Activated B cell treated with CpG ODN at 0.5 μM for 24 hours (primary cell): ENCODE measurements around the gene IL22. TPM values are rescaled to one million over a fixed set of nuclear protein-coding genes. Genes with fewer than 3 reads are reported as not detected.
"Not testable (repeated sequence)": the region's sequence is repeated elsewhere in the genome, so short reads cannot be mapped to it uniquely, and the experiment has no call there.

Source experiments
- ATAC-seq: fragments of 200-7000 bp; cut with Tn5 transposase; one replicate; pipeline ENCODE4 v1.10.0; 2021; ENCODE audit warnings: low read depth, mild to moderate bottlenecking, moderate library complexity
- CTCF ChIA-PET: fragments of 350-600 bp; sonication (Branson Sonifier 250); formaldehyde crosslinking; loops from one replicate; lab custom pipeline; 2021; ENCODE audit warnings: antibody characterized with exemption; lab: Charles Lee
- POLR2A ChIA-PET: fragments of 350-600 bp; sonication (Branson Sonifier 250); formaldehyde crosslinking; loops from one replicate; lab custom pipeline; 2021; ENCODE audit warnings: antibody characterized with exemption; lab: Charles Lee
- DNase-seq: peaks from one replicate; pipeline ENCODE4 v3.0.0; 2022
- H3K27ac Mint-ChIP-seq: one replicate; pipeline ENCODE4 v1.8.0; 2020; ENCODE audit warnings: mixed read lengths
- H3K27me3 Mint-ChIP-seq: one replicate; pipeline ENCODE4 v1.8.0; 2021; ENCODE audit warnings: mixed read lengths
- H3K36me3 Mint-ChIP-seq: one replicate; pipeline ENCODE4 v1.8.0; 2021; ENCODE audit warnings: low read depth, mixed read lengths
- H3K4me1 Mint-ChIP-seq: one replicate; pipeline ENCODE4 v1.8.0; 2021; ENCODE audit warnings: mixed read lengths
- H3K4me3 Mint-ChIP-seq: one replicate; pipeline ENCODE4 v1.8.0; 2020; ENCODE audit warnings: mild to moderate bottlenecking, mixed read lengths
- H3K9me3 Mint-ChIP-seq: one replicate; pipeline ENCODE4 v1.8.0; 2020; ENCODE audit warnings: mixed read lengths
- CTCF ChIP-seq: fragments of 200-600 bp; IDR thresholded peaks from one replicate; pipeline ENCODE4 v1.8.0; 2022; ENCODE audit warnings: antibody characterized with exemption, mild to moderate bottlenecking
- intact Hi-C: fragments of 100-400 bp; cut with micrococcal nuclease; formaldehyde crosslinking; loops from one replicate; pipeline ENCODE4 v1.15.1; 2024
- total RNA-seq: library from RNA; stranded (reverse); gene quantifications from 2 replicates; pipeline ENCODE4 v1.2.3, GENCODE V29; 2022

IL22 gene
- total RNA-seq, 1 donor from 2014 or later = not detected

- POLR2A ChIA-PET = interaction anchor here (0.6 kb wide), 1 partner anchor 45 kb away, joined by 5 read pairs; no protein-coding TSS in a partner anchor
- H3K9me3 Mint-ChIP-seq = no peaks in the 10 kb centered on the region
These were observed 31.9 kb downstream of the IL22 start for GRCh38 chr12:68221497-68221896.

GRCh38 chr12:68210875-68211274, 42.5 kb downstream of the IL22 start:
- Mint-ChIP-seq H3K36me3 (no peaks in the 10 kb centered on the region), H3K27me3 (peaks cover 13% of the 10 kb centered on the region), H3K4me1 (no peaks in the 10 kb centered on the region), H3K27ac (no peak overlapping the region), H3K9me3 (no peaks in the 10 kb centered on the region), H3K4me3 (no peak overlapping the region)
- ATAC-seq (no peak), DNase-seq (no peak)
- POLR2A ChIA-PET = no interaction called here
- TF ChIP-seq CTCF = no peak
- intact Hi-C loops = no loop called here
- CTCF ChIA-PET = no interaction called here

More at GRCh38 chr12:68221497-68221896, 31.9 kb downstream of the IL22 start:
- TF ChIP-seq CTCF = no peak
- intact Hi-C loops = loop anchor here (5.0 kb wide), 1 partner anchor 586 kb away; the partner anchor contains the start of gene MDM2
- CTCF ChIA-PET = interaction anchor here (4.9 kb wide), 1 partner anchor 95 kb away, joined by 96 read pairs; no protein-coding TSS in a partner anchor
- ATAC-seq (no peak), DNase-seq (no peak)
- Mint-ChIP-seq H3K36me3 (no peaks in the 10 kb centered on the region), H3K27ac (no peak overlapping the region), H3K4me3 (no peak overlapping the region), H3K4me1 (peaks cover 5% of the 10 kb centered on the region), H3K27me3 (peaks cover 6% of the 10 kb centered on the region)

GRCh38 chr12:68209048-68209728, 44.2 kb downstream of the IL22 start:
- H3K4me3 Mint-ChIP-seq, intact Hi-C loops, POLR2A ChIA-PET, CTCF ChIA-PET, H3K27ac Mint-ChIP-seq, H3K4me1 Mint-ChIP-seq, H3K9me3 Mint-ChIP-seq, H3K36me3 Mint-ChIP-seq, ATAC-seq, DNase-seq: not testable (repeated sequence)
- H3K27me3 Mint-ChIP-seq = peaks cover 13% of the 10 kb centered on the region

- H3K27me3 Mint-ChIP-seq = peaks cover 11% of the 10 kb centered on the region
- H3K27ac Mint-ChIP-seq = no peak overlapping the region
- ChIA-PET POLR2A (no interaction called here), CTCF (no interaction called here)
- H3K9me3 Mint-ChIP-seq = no peaks in the 10 kb centered on the region
- intact Hi-C loops = no loop called here
- no peak for ATAC-seq
- H3K36me3 Mint-ChIP-seq = no peaks in the 10 kb centered on the region
- TF ChIP-seq CTCF = no peak
- no peaks in the 10 kb centered on the region for H3K4me1 Mint-ChIP-seq
- DNase-seq = no peak
- no peak overlapping the region for H3K4me3 Mint-ChIP-seq
These were observed 46.1 kb downstream of the IL22 start for GRCh38 chr12:68207276-68207675.

- TF ChIP-seq CTCF = no peak
- no peaks in the 10 kb centered on the region for H3K9me3 Mint-ChIP-seq
- ATAC-seq (no peak), DNase-seq (no peak)
- ChIA-PET CTCF (no interaction called here), POLR2A (no interaction called here)
- H3K27ac Mint-ChIP-seq = no peak overlapping the region
- no peaks in the 10 kb centered on the region for H3K4me1 Mint-ChIP-seq
- intact Hi-C loops = no loop called here
- peaks cover 9% of the 10 kb centered on the region for H3K27me3 Mint-ChIP-seq
- no peak overlapping the region for H3K4me3 Mint-ChIP-seq
- H3K36me3 Mint-ChIP-seq = no peaks in the 10 kb centered on the region
These were observed 47.0 kb downstream of the IL22 start for GRCh38 chr12:68206446-68206845.
